Measurements from ENCODE around the gene CCDC136.

CCDC136 gene

DNA sequence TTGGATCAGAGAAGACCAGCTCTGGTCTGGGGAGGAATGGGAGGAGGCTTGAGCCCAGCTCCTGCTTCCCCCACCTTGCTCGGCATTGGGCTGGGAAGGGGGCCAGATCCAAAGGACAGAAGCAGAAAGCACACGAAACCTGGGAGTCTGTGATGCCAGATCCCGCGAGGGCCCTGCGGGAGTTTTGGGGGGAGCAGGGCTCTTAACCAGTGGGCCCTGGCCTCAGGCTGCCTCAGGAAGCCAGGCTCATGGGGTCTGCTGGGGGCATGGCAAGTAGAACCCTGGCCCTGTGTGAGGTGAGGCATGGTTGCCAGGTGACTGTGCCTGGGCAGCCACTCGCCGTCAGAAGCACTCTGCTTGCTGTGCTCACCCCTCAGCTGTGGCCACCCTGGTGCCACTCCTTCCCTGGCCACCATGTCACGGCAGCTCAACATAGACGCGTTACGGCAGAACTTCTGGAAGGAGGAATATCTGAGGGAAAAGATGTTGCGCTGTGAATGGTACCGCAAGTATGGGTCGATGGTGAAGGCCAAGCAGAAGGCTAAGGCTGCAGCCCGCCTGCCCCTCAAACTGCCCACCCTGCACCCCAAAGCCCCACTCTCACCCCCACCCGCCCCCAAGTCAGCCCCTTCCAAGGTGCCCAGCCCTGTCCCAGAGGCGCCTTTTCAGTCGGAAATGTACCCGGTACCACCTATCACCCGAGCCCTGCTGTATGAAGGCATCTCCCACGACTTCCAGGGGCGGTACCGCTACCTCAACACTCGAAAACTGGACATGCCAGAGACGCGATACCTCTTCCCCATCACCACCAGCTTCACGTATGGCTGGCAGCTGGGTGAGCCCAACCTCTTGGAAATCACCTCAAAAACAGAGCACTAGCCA lies 74.5 kb downstream of the CCDC136 start:
- DNase-seq, result no peak

DNA sequence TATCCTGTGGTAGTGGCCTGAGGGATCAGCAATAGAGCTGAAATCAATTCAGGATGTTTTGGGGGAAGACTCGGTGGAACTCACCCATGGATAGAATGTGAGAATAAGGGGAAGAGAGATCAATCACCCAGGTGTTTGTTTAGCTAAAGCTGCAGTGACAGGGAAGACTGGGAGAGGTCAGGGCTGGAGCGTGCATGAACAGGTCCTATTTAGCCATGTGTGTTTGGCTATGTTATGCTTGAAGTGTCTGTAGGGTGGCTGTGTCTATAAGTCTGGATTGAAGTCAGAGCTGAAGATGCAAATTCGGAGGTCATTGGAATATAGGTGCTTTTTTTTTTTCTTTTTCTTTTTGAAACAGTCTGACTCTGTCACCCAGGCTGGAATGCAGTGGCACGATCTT lies 75.5 kb downstream of the CCDC136 start:
- DNase-seq, result no peak

DNA sequence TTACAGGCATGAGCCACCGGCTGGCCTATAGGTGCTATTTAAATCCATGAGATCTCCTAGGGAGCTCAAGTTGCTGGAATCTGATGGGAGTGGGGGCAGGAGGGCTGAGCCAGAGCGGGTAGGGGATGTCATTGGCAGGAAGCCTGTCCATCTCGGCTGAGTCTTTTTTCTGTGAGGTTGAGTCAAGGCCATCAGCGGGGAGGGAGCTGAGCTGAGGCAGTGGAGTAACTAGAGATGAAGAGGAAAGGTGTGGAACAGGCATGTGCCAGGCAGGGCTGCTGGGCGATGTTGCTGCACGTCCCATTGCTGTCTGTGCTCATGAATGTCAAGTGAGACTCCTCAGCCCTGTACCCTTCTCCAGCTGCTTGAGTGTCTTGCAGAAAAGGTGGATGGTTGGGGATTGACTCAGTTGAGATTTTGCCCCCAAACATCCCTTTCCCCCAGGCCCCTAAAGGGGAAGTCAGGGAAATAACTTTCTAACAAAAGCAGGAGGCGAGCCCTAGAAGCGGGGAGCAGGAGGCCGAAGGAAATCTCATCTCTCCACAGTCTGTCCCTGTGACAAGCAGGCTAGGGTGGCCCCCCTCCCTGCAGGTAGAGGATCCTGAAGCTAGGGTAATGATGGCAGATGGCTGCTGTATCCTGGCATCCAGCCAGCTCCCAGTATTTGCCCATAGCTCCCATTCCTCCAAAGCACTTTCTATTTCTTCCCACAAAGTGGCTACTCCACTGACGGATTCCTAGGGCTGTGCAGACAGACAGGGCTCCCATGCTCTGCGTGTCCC lies 76.3 kb downstream of the CCDC136 start:
- DNase-seq, result no peak

DNA sequence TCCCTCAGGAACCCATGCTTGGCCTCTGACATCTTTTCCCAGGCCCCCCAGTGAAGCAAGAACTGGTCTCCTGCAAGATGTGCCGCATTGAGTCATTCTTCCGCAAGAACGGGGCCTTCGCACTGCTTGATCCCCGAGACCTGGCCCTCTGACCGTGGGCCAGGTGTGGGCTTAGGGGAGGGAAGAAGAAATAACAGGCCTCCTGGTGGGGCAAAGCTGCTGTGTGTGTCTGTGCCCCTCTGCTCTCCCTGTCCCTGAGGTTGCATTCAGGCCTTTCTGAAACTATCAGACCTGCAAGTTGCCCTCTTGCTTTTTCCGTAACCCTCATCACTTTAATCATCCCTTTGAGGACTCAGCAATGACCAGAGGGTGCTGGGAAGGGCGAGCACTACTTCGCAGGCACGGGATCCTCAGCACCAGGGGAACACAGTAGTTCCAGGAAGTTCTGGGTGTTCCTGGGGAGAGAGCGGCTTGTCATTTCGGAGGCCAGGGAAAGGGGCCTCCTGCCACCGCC lies 76.9 kb downstream of the CCDC136 start:
- no peak for DNase-seq

DNA sequence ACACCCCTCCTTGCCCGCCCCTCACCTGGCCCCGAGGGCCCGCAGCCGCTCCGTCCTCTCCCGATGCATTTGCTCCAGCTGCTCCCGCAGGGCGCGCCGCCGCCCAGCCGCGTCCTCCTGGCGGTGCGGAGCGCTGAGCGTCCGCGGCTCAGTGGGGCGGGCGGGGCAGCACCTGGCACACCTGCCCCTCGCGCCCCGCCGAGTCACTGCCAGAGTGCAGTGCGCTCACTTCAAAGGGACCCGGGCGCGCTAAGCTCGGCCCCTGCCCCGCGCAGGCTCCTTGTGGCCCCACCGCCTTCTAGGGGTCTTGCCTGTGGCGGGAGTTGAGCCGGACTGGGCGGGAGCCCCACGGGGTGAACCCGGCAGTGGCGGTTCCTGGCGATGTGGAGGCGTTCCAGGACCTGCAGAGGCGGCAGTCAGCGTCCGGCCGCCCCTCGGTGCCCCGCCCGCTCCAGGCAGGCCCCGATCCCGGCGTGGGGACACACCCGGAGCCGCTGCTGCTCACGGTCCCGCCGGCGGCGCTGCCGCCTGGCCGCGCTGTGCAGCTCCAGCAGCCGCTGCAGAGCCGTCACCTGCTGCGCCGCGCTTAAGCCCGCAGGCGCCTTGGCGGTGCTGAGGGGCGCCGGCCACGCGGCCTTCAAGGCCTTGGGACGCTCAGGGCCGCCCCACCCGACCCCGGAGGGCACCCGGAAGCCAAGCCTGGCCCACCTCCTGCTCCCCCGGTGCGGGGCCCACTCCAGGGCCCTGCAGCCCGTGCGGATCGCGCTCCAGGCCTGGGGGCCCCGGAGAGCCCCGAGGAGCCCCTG lies 77.6 kb downstream of the CCDC136 start:
- no peak for DNase-seq

DNA sequence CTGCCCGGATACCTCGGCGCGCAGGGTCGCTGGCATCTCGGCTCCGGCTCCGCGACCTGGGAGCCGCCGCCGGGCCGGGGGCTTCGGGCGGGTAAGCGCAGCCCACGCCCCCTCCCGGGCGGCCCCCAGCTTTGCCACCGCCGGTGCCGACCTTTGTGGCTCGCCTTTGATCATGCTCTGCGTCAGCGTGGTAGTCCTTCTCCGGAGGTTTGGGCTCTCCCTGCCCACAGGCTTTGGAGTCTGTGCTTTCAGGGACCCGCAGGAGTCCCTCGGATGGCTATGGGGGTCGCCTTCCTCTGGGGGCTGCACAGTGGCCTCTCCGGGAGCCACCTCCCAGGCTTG lies 78.1 kb downstream of the CCDC136 start:
- no peak for DNase-seq

DNA sequence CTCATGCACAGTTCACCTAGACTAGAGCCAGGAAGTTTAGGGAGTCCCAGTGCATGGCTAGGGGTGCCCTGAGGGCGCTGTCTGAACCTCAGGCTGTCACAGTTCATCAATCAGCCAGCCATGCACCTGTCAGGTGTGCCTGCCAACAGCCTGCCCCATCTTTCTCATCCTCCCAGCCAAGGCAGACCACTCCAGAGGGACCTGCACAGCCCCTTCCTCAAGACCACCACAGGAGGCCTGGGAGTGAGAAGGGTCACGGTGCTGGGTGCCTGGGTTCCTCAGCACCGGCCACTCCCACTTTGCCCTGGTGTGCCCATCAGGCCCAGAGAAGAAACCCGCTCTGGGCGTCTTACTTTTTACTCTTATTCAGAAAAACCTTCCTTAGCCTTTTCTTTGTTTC lies 79.3 kb downstream of the CCDC136 start:
- no peak for DNase-seq
